CD4-positive, alpha-beta T cell treated with Interleukin-12 subunit alpha and Interleukin-12 subunit beta, for 1 hour (primary cell): ENCODE measurements around the gene PAGE2B.
A peak's percentile ranks its signal among the peaks of the same experiment; 100 is the strongest.
"Not testable (repeated sequence)": the region's sequence is repeated elsewhere in the genome, so short reads cannot be mapped to it uniquely, and the experiment has no call there.

Source experiments
- DNase-seq: peaks from one replicate; pipeline ENCODE4 v3.0.0-alpha.2; 2020

PAGE2B gene

GRCh38 chrX:55074851-55075467, at the start of gene PAGE2B:
Gene PAGE2B, plus strand, starts transcription at chrX:55075030. Its CDS starts 1,012 bp downstream, at chrX:55076042.
- DNase-seq, result no peak

- no peak for DNase-seq
Observed at GRCh38 chrX:55026143-55026542, 48.7 kb upstream of the PAGE2B start.

GRCh38 chrX:55026840-55027239, 48.0 kb upstream of the PAGE2B start:
- no peak for DNase-seq

- DNase-seq, result no peak
Observed at GRCh38 chrX:55028040-55028439, 46.8 kb upstream of the PAGE2B start.

- no peak for DNase-seq
Observed at GRCh38 chrX:55028611-55029010, 46.2 kb upstream of the PAGE2B start.

GRCh38 chrX:55029291-55029690, 45.5 kb upstream of the PAGE2B start:
- no peak for DNase-seq

- no peak for DNase-seq
Observed at GRCh38 chrX:55030271-55031205, 44.3 kb upstream of the PAGE2B start, which contains the start of gene ALAS2. Gene ALAS2, minus strand, starts transcription at chrX:55030977. Its CDS starts 4,977 bp downstream, at chrX:55026000.

- DNase-seq, result no peak
Observed at GRCh38 chrX:55033429-55033828, 41.4 kb upstream of the PAGE2B start.

GRCh38 chrX:55039471-55039870, 35.4 kb upstream of the PAGE2B start:
- DNase-seq, result no peak

GRCh38 chrX:55041514-55041913, 33.3 kb upstream of the PAGE2B start:
- DNase-seq, result no peak

GRCh38 chrX:55050599-55050998, 24.2 kb upstream of the PAGE2B start:
- not testable (repeated sequence) for DNase-seq

- peak; percentile 55 for DNase-seq
Observed at GRCh38 chrX:55056820-55057674, 17.8 kb upstream of the PAGE2B start.

- DNase-seq, result peak; percentile 57
Observed at GRCh38 chrX:55057675-55058249, 17.1 kb upstream of the PAGE2B start.

- not testable (repeated sequence) for DNase-seq
Observed at GRCh38 chrX:55067180-55067579, 7.7 kb upstream of the PAGE2B start.

- no peak for DNase-seq
Observed at GRCh38 chrX:55072286-55072685, 2.5 kb upstream of the PAGE2B start.

GRCh38 chrX:55088795-55089489, 14.1 kb downstream of the PAGE2B start, which contains the start of gene PAGE2:
Gene PAGE2, plus strand, starts transcription at chrX:55089018. Its CDS starts 1,003 bp downstream, at chrX:55090021.
- DNase-seq, result no peak

- DNase-seq, result no peak
Observed at GRCh38 chrX:55098691-55099090, 23.9 kb downstream of the PAGE2B start.

GRCh38 chrX:55099162-55099561, 24.3 kb downstream of the PAGE2B start:
- no peak for DNase-seq

GRCh38 chrX:55102754-55103153, 27.9 kb downstream of the PAGE2B start:
- no peak for DNase-seq

- DNase-seq, result no peak
Observed at GRCh38 chrX:55107262-55107661, 32.4 kb downstream of the PAGE2B start.

GRCh38 chrX:55107911-55108310, 33.1 kb downstream of the PAGE2B start:
- no peak for DNase-seq

- no peak for DNase-seq
Observed at GRCh38 chrX:55109306-55109705, 34.5 kb downstream of the PAGE2B start.
